Measurements from ENCODE around the gene DPYSL4. TPM values are rescaled to one million over a fixed set of nuclear protein-coding genes. Genes with fewer than 3 reads are reported as not detected.

DPYSL4 gene
- total and polyA plus RNA-seq, 3 donors from 2014 or later, result 11.7 to 21.0 (median 13.9) TPM

DNA sequence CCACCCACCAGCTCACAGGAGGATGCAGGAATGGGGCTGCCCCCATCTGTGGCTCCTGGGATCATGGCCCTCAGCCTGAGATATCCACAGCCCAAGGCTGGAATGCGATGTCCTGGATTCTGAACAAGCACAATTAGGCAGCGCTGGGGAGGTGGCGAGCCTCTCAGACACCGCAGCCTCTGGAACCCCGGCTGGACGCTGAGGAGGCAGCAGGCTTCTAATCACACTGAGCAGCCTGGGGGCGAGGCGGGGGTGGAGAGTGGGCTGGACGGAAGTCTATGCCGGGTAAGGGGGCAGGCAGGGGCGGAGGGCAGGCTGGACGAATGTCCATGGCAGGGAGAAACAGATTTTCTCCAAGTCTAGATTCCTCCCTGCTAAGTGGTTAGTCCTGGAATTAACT, 56.4 kb downstream of the DPYSL4 start:
- Histone ChIP-seq H3K27me3 (no peaks in the 10 kb centered on the region), H3K36me3 (ENCODE audit: low read depth, missing control alignments) (no peaks in the 10 kb centered on the region), H3K9me3 (no peaks in the 10 kb centered on the region), H3K27ac (no peak overlapping the region), H3K4me3 (no peak overlapping the region), H3K4me1 (no peaks in the 10 kb centered on the region)
- DNase-seq, result no peak
- TF ChIP-seq, protein P1, sequence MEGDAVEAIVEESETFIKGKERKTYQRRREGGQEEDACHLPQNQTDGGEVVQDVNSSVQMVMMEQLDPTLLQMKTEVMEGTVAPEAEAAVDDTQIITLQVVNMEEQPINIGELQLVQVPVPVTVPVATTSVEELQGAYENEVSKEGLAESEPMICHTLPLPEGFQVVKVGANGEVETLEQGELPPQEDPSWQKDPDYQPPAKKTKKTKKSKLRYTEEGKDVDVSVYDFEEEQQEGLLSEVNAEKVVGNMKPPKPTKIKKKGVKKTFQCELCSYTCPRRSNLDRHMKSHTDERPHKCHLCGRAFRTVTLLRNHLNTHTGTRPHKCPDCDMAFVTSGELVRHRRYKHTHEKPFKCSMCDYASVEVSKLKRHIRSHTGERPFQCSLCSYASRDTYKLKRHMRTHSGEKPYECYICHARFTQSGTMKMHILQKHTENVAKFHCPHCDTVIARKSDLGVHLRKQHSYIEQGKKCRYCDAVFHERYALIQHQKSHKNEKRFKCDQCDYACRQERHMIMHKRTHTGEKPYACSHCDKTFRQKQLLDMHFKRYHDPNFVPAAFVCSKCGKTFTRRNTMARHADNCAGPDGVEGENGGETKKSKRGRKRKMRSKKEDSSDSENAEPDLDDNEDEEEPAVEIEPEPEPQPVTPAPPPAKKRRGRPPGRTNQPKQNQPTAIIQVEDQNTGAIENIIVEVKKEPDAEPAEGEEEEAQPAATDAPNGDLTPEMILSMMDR (IDR thresholded peaks at IDR 0.05), result no peak
- TF ChIP-seq POLR2A (IDR thresholded peaks at IDR 0.05), result no peak
- intact Hi-C loops (cut with DNase I; ENCODE audit: low total_unique reads), result no loop called here
- 78 to 83% methylated on average over 11 to 12 of the region's 12 CpGs for WGBS, 2 donors

DNA sequence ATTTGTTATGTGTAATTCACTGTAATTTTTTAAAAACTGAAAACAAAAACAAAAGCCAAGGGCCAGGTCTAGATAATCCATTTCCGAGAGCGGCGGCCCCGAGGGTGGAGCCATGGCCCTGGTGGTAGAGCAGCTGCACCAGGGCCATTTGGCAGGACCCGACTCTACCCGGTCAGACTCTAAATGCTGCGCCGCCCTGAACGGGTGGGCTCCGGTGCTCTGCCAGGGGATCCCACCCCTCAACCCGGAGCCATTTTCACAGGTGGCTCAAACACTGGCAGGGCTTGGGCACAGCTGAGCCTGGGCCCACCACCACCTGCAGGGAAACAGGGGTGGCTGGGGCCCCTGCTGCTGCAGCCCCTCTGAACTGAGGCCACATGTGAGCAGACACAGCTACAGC, 56.9 kb downstream of the DPYSL4 start:
- WGBS, 2 donors, result 86 to 93% methylated on average over 8 to 11 of the region's 11 CpGs
- no peak for TF ChIP-seq POLR2A (IDR thresholded peaks at IDR 0.05)
- TF ChIP-seq, protein P1 (IDR thresholded peaks at IDR 0.05), result no peak

DNA sequence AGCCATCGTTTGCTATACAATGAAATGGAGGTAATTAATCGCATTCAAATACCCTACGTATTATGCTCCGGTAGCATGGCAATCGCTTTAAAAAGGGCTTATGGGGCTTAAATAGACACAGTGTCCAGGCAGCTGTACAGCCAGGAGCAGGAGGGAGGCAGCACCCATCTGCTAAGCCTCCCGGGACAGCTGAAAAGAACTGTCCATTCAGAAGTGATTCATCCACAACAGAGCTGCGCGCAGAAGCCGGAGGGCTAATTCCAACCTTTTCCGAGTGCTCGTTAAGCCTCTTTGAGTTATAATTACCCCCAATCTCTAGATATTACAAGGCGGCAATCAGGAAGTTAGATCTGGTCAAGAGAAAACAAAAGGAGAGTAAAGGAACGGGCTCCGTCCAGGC, 58.3 kb downstream of the DPYSL4 start:
- H3K4me1 ChIP-seq, result no peaks in the 10 kb centered on the region
- intact Hi-C loops (cut with DNase I; ENCODE audit: low total_unique reads), result no loop called here
- TF ChIP-seq, protein P1 (IDR thresholded peaks at IDR 0.05), result no peak
- TF ChIP-seq POLR2A (IDR thresholded peaks at IDR 0.05), result no peak
- no peak overlapping the region for H3K27ac ChIP-seq
- no peaks in the 10 kb centered on the region for H3K27me3 ChIP-seq
- no peaks in the 10 kb centered on the region for H3K36me3 ChIP-seq (ENCODE audit: low read depth, missing control alignments)
- WGBS, 2 donors, result 87 to 95% methylated on average over 14 of the region's 14 CpGs
- H3K4me3 ChIP-seq, result no peak overlapping the region
- H3K9me3 ChIP-seq, result no peaks in the 10 kb centered on the region
- DNase-seq, result no peak

More for the DNA sequence above, 56.9 kb downstream of the DPYSL4 start:
- no peak overlapping the region for H3K4me3 ChIP-seq
- H3K27ac ChIP-seq, result no peak overlapping the region
- no peak for DNase-seq
- H3K27me3 ChIP-seq, result no peaks in the 10 kb centered on the region
- H3K36me3 ChIP-seq (ENCODE audit: low read depth, missing control alignments), result no peaks in the 10 kb centered on the region
- no peaks in the 10 kb centered on the region for H3K9me3 ChIP-seq
- no peaks in the 10 kb centered on the region for H3K4me1 ChIP-seq
- intact Hi-C loops (cut with DNase I; ENCODE audit: low total_unique reads), result no loop called here

- Histone ChIP-seq H3K4me3 (no peak overlapping the region), H3K9me3 (no peaks in the 10 kb centered on the region), H3K27me3 (no peaks in the 10 kb centered on the region), H3K4me1 (no peaks in the 10 kb centered on the region), H3K27ac (no peak overlapping the region), H3K36me3 (ENCODE audit: low read depth, missing control alignments) (no peaks in the 10 kb centered on the region)
- intact Hi-C loops (cut with DNase I; ENCODE audit: low total_unique reads), result no loop called here
- DNase-seq, result no peak
- 92 to 94% methylated on average over 11 to 13 of the region's 13 CpGs for WGBS, 2 donors
- TF ChIP-seq POLR2A (IDR thresholded peaks at IDR 0.05), result no peak
- TF ChIP-seq, protein P1 (IDR thresholded peaks at IDR 0.05), result no peak
Observed at GRCh38 chr10:132246296-132246695, 59.5 kb downstream of the DPYSL4 start.

- H3K27me3 ChIP-seq, result no peaks in the 10 kb centered on the region
- DNase-seq, result no peak
Observed at GRCh38 chr10:132247943-132248342, 61.2 kb downstream of the DPYSL4 start.

More at GRCh38 chr10:132247943-132248342, 61.2 kb downstream of the DPYSL4 start:
- Histone ChIP-seq H3K4me3 (no peak overlapping the region), H3K27ac (no peak overlapping the region), H3K36me3 (ENCODE audit: low read depth, missing control alignments) (no peaks in the 10 kb centered on the region), H3K9me3 (no peaks in the 10 kb centered on the region), H3K4me1 (no peaks in the 10 kb centered on the region)
- WGBS, 2 donors, result 85 to 95% methylated on average over 4 to 19 of the region's 19 CpGs
- no peak for TF ChIP-seq POLR2A (IDR thresholded peaks at IDR 0.05)
- TF ChIP-seq, protein P1 (IDR thresholded peaks at IDR 0.05), result no peak
- intact Hi-C loops (cut with DNase I; ENCODE audit: low total_unique reads), result no loop called here

Data from testis (tissue), 3 donors.